HTR-8/SVneo (cell line): ENCODE measurements around the gene DMKN.
"Not testable (repeated sequence)": the region's sequence is repeated elsewhere in the genome, so short reads cannot be mapped to it uniquely, and the experiment has no call there.

ENCODE experiments used
- DNase-seq: peaks from one replicate; pipeline ENCODE4 v3.0.0; 2011; ENCODE audit warnings: low spot score, mixed read lengths; ENCODE audit not compliant: insufficient read length
- FAIRE-seq: peaks from 2 replicates; lab custom pipeline; 2011; peaks lifted over from hg19 to GRCh38; lab: Jason Lieb, UNC

The DMKN gene

GRCh38 chr19:35501684-35502083 lies 11.8 kb downstream of the DMKN start:
- DNase-seq (no peak), FAIRE-seq (no peak)

- DNase-seq (no peak), FAIRE-seq (no peak)
Measured at GRCh38 chr19:35500611-35501010, 12.8 kb downstream of the DMKN start.

- DNase-seq (no peak), FAIRE-seq (no peak)
Measured at GRCh38 chr19:35498984-35499527, 14.4 kb downstream of the DMKN start.

- no peak for FAIRE-seq
- no peak for DNase-seq
Measured at GRCh38 chr19:35498220-35498619, 15.2 kb downstream of the DMKN start.

- no peak for FAIRE-seq
- no peak for DNase-seq
Measured at GRCh38 chr19:35497406-35497805, 16.0 kb downstream of the DMKN start.

GRCh38 chr19:35495107-35496064 lies 18.1 kb downstream of the DMKN start:
- peak; percentile 86 for DNase-seq
- peak; percentile 44 for FAIRE-seq

- FAIRE-seq (no peak), DNase-seq (no peak)
Measured at GRCh38 chr19:35493971-35494370, 19.5 kb downstream of the DMKN start.

- no peak for FAIRE-seq
- DNase-seq: no peak
Measured at GRCh38 chr19:35491836-35492360, 21.6 kb downstream of the DMKN start.

GRCh38 chr19:35490364-35490763 lies 23.1 kb downstream of the DMKN start, which contains the start of gene KRTDAP:
TSS of gene KRTDAP (minus strand) at chr19:35490464. CDS start at chr19:35490442, 22 bp downstream.
- no peak for DNase-seq
- FAIRE-seq: no peak

- FAIRE-seq: no peak
Measured at GRCh38 chr19:35488677-35489076, 24.8 kb downstream of the DMKN start.

GRCh38 chr19:35487656-35488182 lies 25.7 kb downstream of the DMKN start:
- no peak for FAIRE-seq
- DNase-seq: no peak

More at GRCh38 chr19:35488677-35489076, 24.8 kb downstream of the DMKN start:
- DNase-seq: no peak

- no peak for FAIRE-seq
- no peak for DNase-seq
Measured at GRCh38 chr19:35486268-35486708, 27.2 kb downstream of the DMKN start.

- no peak for DNase-seq
- FAIRE-seq: no peak
Measured at GRCh38 chr19:35484252-35485036, 29.0 kb downstream of the DMKN start.

- no peak for DNase-seq
- no peak for FAIRE-seq
Measured at GRCh38 chr19:35483089-35483488, 30.4 kb downstream of the DMKN start.

- no peak for FAIRE-seq
- no peak for DNase-seq
Measured at GRCh38 chr19:35478794-35479677, 34.4 kb downstream of the DMKN start.

- no peak for FAIRE-seq
- no peak for DNase-seq
Measured at GRCh38 chr19:35476149-35476548, 37.3 kb downstream of the DMKN start.

- not testable (repeated sequence) for DNase-seq, FAIRE-seq
Measured at GRCh38 chr19:35474594-35474993, 38.9 kb downstream of the DMKN start.

GRCh38 chr19:35474104-35474503 lies 39.3 kb downstream of the DMKN start:
- no peak for FAIRE-seq

GRCh38 chr19:35471946-35472345 lies 41.5 kb downstream of the DMKN start:
- no peak for FAIRE-seq

More at GRCh38 chr19:35474104-35474503, 39.3 kb downstream of the DMKN start:
- no peak for DNase-seq

More at GRCh38 chr19:35471946-35472345, 41.5 kb downstream of the DMKN start:
- no peak for DNase-seq
